Motor neuron (in vitro differentiated cells): ENCODE measurements around the gene NTPCR. TPM values are rescaled to one million over a fixed set of nuclear protein-coding genes. Genes with fewer than 3 reads are reported as not detected.
A peak's percentile ranks its signal among the peaks of the same experiment; 100 is the strongest.

Experiments used
- ATAC-seq, 8 experiments: fragments of 200-7000 bp; cut with Tn5 transposase; replicated peaks in 6 of 8; 2 replicates each; pipeline ENCODE4 v1.8.0; 2021; ENCODE audit warnings: mild to moderate bottlenecking in 8 of 8, moderate library complexity in 8 of 8
- H3K27ac ChIP-seq, 2 donors: fragments of 250-450 bp; sonication (Bioruptor Pico); 2 replicates each; pipeline ENCODE4 v1.9.0; 2021; ENCODE audit warnings: antibody characterized with exemption in 2 of 2, mild to moderate bottlenecking in 2 of 2, moderate library complexity in 1 of 2
- H3K4me1 ChIP-seq, 2 donors: fragments of 250-450 bp; sonication (Bioruptor Pico); replicated peaks in 1 of 2; 2 replicates each; pipeline ENCODE4 v1.6.1; 2021; ENCODE audit warnings: antibody characterized with exemption in 2 of 2, mild to moderate bottlenecking in 2 of 2, moderate library complexity in 1 of 2
- H3K4me3 ChIP-seq, 5 donors: fragments of 250-450 bp; sonication (Bioruptor Pico); 2 replicates each; pipeline ENCODE4 v1.9.0; 2021; ENCODE audit warnings: antibody characterized with exemption in 5 of 5, mild to moderate bottlenecking in 5 of 5, moderate library complexity in 4 of 5
- WGBS, 10 experiments: fragments of 450-650 bp; shearing (Covaris generic); methylation state at CpG; one replicate each; pipeline ENCODE4 v1.0.0; 2022; 5-methylcytosine and 5-hydroxymethylcytosine counted together
- in situ Hi-C, 9 experiments: fragments of 400-800 bp; cut with MboI; loops; one replicate each; pipeline ENCODE4 v1.15.0; 2021; ENCODE audit warnings: low sequenced_read_pairs in 9 of 9, low pct_unique_long_range_greater_than_20kb in 2 of 9; ENCODE audit not compliant: unreplicated experiment in 9 of 9
- total RNA-seq, 8 experiments: library from RNA; unstranded; fragments of 300-600 nt; gene quantifications; 2 replicates each; pipeline versions ENCODE4 v1.2.3 to v1.2.4, GENCODE V29; 2022

Gene NTPCR
- total RNA-seq, 8 experiments from 2014 or later = 37.7 to 81.4 (median 50.7) TPM

GRCh38 chr1:232936941-232937340, 13.5 kb upstream of the NTPCR start:
- 40 to 100% (median 96%) methylated on average over 1 to 6 of the region's 6 CpGs; no CpG with 5 or more reads in 2 of the 10 experiments for WGBS, 10 experiments
- ATAC-seq = no peak
- H3K4me3 ChIP-seq = no peak overlapping the region
- H3K27ac ChIP-seq = no peak overlapping the region
- no peaks in the 10 kb centered on the region for H3K4me1 ChIP-seq
- in situ Hi-C loops = loop anchor here in 1 of 9 experiments (25.0 kb wide), 1 partner anchor 300 kb away; the partner anchor contains the start of gene SIPA1L2

DNA sequence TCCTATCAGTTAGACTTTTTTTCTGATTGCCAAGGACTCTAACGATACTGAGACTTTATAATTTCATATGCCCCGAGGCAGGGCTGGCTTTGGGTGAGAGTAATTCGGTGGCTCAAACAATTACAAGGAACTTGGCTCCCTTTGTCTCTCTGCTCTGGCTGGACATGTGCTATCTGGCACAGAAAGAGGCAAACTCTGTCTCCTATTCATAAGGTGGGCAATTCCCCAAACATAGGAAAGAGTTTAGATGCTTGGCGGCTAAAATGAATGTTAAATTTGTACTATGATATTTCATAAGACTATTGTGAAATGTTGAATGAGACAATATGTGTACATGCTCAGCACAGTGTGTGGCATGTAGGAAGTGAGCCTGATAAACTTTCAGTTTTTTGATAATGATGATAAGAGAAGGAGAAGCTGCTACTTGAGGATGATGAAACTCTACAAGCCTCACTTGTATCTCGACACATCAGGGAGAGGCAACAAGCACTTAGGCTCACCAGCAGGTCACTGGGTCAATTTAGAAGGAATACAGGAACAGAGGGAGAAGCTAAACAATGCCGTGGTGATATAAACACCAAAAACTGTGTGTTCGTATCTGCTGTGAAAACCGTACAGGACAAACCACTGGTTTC, 12.6 kb upstream of the NTPCR start:
- in situ Hi-C loops = loop anchor here in 1 of 9 experiments (25.0 kb wide), 1 partner anchor 301 kb away; the partner anchor contains the start of gene SIPA1L2
- ATAC-seq = no peak
- no peaks in the 10 kb centered on the region for H3K4me1 ChIP-seq
- H3K4me3 ChIP-seq = no peak overlapping the region
- 0 to 95% (median 74%) methylated on average over 1 to 8 of the region's 8 CpGs for WGBS, 10 experiments
- H3K27ac ChIP-seq = no peak overlapping the region

GRCh38 chr1:232938926-232939325, 11.5 kb upstream of the NTPCR start:
- no peaks in the 10 kb centered on the region for H3K4me1 ChIP-seq
- no peak overlapping the region for H3K4me3 ChIP-seq
- no peak overlapping the region for H3K27ac ChIP-seq
- WGBS, 10 experiments = 83 to 100% (median 98%) methylated on average over 1 to 8 of the region's 11 CpGs; no CpG with 5 or more reads in 3 of the 10 experiments
- ATAC-seq = no peak
- in situ Hi-C loops = loop anchor here in 1 of 9 experiments (25.0 kb wide), 1 partner anchor 302 kb away; the partner anchor contains the start of gene SIPA1L2

DNA sequence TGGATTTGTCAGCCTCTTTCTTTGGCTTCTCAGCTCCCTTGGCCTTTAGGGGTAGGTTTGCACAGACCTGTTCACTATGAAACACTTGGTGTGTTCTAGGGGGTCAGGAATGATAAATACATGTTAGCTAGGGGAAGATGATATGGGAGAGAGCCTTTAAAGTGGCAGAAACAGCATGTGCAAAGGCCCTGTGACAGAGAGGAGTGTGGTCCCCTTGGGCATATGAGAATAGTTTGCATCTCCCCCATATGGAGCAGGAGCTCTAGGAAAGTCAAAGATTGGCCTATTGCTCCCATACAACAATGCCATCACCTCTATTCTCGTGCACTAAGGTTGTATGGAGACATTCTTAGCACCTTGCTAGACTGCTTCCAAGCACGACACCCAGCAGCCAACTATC, 10.7 kb upstream of the NTPCR start:
- no peak overlapping the region for H3K27ac ChIP-seq
- WGBS, 10 experiments = 0 to 84% (median 66%) methylated on average over 1 to 2 of the region's 2 CpGs; no CpG with 5 or more reads in 4 of the 10 experiments

DNA sequence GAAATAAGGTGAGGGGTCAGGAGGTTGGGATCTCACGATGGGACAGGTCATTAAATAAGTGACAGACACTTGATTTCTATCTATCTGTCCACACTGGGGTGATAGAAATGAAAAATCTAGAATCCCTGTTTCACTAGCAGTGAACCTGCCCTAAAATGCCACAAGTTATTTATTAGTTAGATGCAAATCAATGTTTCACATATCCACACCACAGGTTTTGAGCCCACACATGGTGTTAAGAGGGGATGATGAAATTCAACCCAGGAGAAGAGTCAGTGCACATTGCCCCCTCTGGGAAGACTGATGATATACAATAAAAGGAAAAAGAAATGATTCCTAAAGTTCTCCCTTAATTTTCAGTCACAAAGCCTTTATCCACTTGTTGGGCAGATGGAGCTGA, 10.1 kb upstream of the NTPCR start:
- Histone ChIP-seq H3K4me1 (no peaks in the 10 kb centered on the region), H3K27ac (no peak overlapping the region), H3K4me3 (no peak overlapping the region)
- whole genome bisulfite sequencing, 10 experiments = 14 to 78% (median 60%) methylated on average over 1 of the region's 1 CpG; no CpG with 5 or more reads in 3 of the 10 experiments
- in situ Hi-C loops = loop anchor here in 1 of 9 experiments (25.0 kb wide), 1 partner anchor 303 kb away; the partner anchor contains the start of gene SIPA1L2
- no peak for ATAC-seq

More for the DNA sequence above, 10.7 kb upstream of the NTPCR start:
- in situ Hi-C loops = loop anchor here in 1 of 9 experiments (25.0 kb wide), 1 partner anchor 302 kb away; the partner anchor contains the start of gene SIPA1L2
- Histone ChIP-seq H3K4me1 (no peaks in the 10 kb centered on the region), H3K4me3 (no peak overlapping the region)
- no peak for ATAC-seq

DNA sequence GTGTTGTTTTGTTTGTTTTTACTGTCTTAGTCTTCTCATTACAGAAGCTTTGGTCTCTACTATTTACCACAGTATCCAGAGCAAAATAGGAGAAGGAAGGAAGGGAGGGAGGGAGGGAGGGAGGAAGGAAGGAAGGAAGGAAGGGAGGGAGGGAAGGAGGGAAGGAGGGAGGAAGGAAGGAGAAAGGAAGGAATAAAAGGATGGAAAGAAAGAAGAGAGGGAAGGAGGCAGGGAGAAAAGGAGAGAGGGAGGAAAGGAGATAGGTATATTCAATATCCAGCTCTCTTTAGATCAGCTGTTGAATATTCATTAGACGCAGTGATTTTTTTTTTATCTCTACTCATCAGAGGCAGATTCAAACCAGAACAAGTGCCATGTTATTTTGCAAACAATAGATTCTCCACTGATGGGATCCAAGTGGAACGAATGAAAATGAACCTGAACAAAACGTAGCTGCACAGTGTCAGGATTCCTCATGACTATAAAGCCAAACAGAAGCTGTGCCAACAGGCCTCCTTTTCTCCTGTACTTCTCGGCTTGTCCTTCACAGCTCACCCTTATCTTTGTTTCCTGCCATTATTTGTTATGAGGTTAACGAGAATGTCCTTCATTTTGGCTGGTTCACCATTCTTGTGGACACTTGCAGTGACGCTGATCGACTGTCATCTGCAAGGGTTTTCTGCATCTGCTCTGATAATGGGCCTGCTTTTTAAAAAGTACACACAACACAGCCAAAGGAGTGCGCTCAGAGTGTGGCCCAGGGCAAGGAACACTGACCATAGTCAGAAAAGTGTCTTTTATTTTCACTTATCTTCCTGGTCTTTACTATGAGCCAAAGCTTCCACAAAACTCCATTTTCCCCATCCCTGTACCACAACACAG, 7.8 kb upstream of the NTPCR start:
- no peak overlapping the region for H3K4me3 ChIP-seq
- no peaks in the 10 kb centered on the region for H3K4me1 ChIP-seq
- no peak for ATAC-seq
- in situ Hi-C loops = loop anchor here in 1 of 9 experiments (25.0 kb wide), 1 partner anchor 305 kb away; the partner anchor contains the start of gene SIPA1L2
- no peak overlapping the region for H3K27ac ChIP-seq
- 47 to 98% (median 82%) methylated on average over 2 to 8 of the region's 8 CpGs for WGBS, 10 experiments

GRCh38 chr1:232943679-232944252, 6.6 kb upstream of the NTPCR start:
- in situ Hi-C loops = loop anchor here in 1 of 9 experiments (25.0 kb wide), 1 partner anchor 306 kb away; the partner anchor contains the start of gene SIPA1L2
- 0 to 90% (median 73%) methylated on average over 2 to 9 of the region's 9 CpGs; no CpG with 5 or more reads in 1 of the 10 experiments for WGBS, 10 experiments

GRCh38 chr1:232944347-232944746, 6.1 kb upstream of the NTPCR start:
- in situ Hi-C loops = loop anchor here in 1 of 9 experiments (25.0 kb wide), 1 partner anchor 307 kb away; the partner anchor contains the start of gene SIPA1L2
- H3K4me3 ChIP-seq = no peak overlapping the region
- WGBS, 10 experiments = 44 to 100% (median 85%) methylated on average over 1 to 5 of the region's 5 CpGs
- no peak overlapping the region for H3K27ac ChIP-seq
- ATAC-seq = no peak
- no peaks in the 10 kb centered on the region for H3K4me1 ChIP-seq

More at GRCh38 chr1:232943679-232944252, 6.6 kb upstream of the NTPCR start:
- H3K27ac ChIP-seq = no peak overlapping the region
- H3K4me3 ChIP-seq = no peak overlapping the region
- peak in 1 of 8 experiments; percentile 22 for ATAC-seq
- H3K4me1 ChIP-seq = no peaks in the 10 kb centered on the region

- no peak for ATAC-seq
- Histone ChIP-seq H3K27ac (peak overlapping the region in 1 of 2 donors; percentile 53), H3K4me1 (peaks cover 27 to 30% of the 10 kb centered on the region in 2 donors), H3K4me3 (peak overlapping the region; percentile 66 to 97 (median 88))
- WGBS, 10 experiments = 66 to 93% (median 84%) methylated on average over 1 to 5 of the region's 5 CpGs
- in situ Hi-C loops = loop anchor here in 5 of 9 experiments (25.0 kb wide), 1 partner anchor 312 kb away; the partner anchor contains the start of gene SIPA1L2 (in 5 of the 5)
Observed at GRCh38 chr1:232949636-232950196, 695 bp upstream of the NTPCR start.

GRCh38 chr1:232951180-232951579, 769 bp downstream of the NTPCR start:
- in situ Hi-C loops = loop anchor here in 4 of 9 experiments (25.0 kb wide), 1 partner anchor 314 kb away; the partner anchor contains the start of gene SIPA1L2 (in 4 of the 4)
- Histone ChIP-seq H3K4me3 (peak overlapping the region; percentile 66 to 97 (median 88)), H3K4me1 (peaks cover 27 to 30% of the 10 kb centered on the region in 2 donors), H3K27ac (peak overlapping the region in 1 of 2 donors; percentile 20)
- ATAC-seq = peak; percentile 9 to 26 (median 21)
- WGBS, 10 experiments = 5 to 83% (median 13%) methylated on average over 1 to 5 of the region's 5 CpGs; no CpG with 5 or more reads in 4 of the 10 experiments

DNA sequence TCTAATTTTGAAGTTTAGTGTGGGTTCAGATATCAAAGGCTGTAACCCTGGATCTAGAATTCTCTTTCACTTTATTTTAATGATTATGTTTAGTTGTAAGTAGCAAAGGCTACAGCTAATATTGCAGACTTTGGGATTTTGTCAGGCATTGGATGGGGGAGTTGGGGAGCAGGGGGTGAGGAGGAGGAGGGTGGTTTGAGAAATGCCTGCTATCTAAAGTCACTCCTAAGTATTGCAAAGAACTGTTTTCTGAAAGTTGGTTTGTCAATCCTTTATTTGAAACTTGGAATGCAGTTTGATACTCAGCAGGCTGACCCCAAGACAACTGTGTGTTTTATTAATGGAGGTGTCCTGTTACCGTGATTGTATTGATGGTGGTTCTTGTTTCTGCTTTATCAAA, 1.2 kb downstream of the NTPCR start:
- no peak for ATAC-seq
- in situ Hi-C loops = loop anchor here in 4 of 9 experiments (25.0 kb wide), 1 partner anchor 314 kb away; the partner anchor contains the start of gene SIPA1L2 (in 4 of the 4)
- H3K4me1 ChIP-seq = peaks cover 27 to 30% of the 10 kb centered on the region in 2 donors

More for the DNA sequence above, 1.2 kb downstream of the NTPCR start:
- Histone ChIP-seq H3K27ac (no peak overlapping the region), H3K4me3 (peak overlapping the region; percentile 66 to 97 (median 88))
- 33 to 100% (median 63%) methylated on average over 1 of the region's 1 CpG; no CpG with 5 or more reads in 6 of the 10 experiments for WGBS, 10 experiments
